Measurements from ENCODE around the gene MRPL40.

The MRPL40 gene

GRCh38 chr22:19466848-19467752 is 34.8 kb downstream of the MRPL40 start:
- Histone ChIP-seq H3K36me3 (ENCODE audit: control insufficient read depth, insufficient read depth, low read length) (no peaks in the 10 kb centered on the region), H3K4me2 (ENCODE audit: low read length) (no peak overlapping the region), H3K9ac (no peak overlapping the region), H3K79me2 (no peaks in the 10 kb centered on the region), H3K4me1 (no peaks in the 10 kb centered on the region), H3K27me3 (ENCODE audit: control insufficient read depth, insufficient read depth, low read length) (no peaks in the 10 kb centered on the region), H3K9me3 (ENCODE audit: control insufficient read depth, low read length) (no peaks in the 10 kb centered on the region), H3K4me3 (ENCODE audit: low read depth, low read length) (no peak overlapping the region), H3K27ac (no peak overlapping the region), H2AFZ (no peak overlapping the region)
- no peak for TF ChIP-seq CTCF (IDR thresholded peaks at IDR 0.05)

GRCh38 chr22:19467912-19468311 is 35.6 kb downstream of the MRPL40 start:
- no peak overlapping the region for H3K4me3 ChIP-seq (ENCODE audit: low read depth, low read length)
- no peaks in the 10 kb centered on the region for H3K36me3 ChIP-seq (ENCODE audit: control insufficient read depth, insufficient read depth, low read length)
- no peak overlapping the region for H3K27ac ChIP-seq
- H3K9me3 ChIP-seq (ENCODE audit: control insufficient read depth, low read length) = no peaks in the 10 kb centered on the region
- no peak for TF ChIP-seq CTCF (IDR thresholded peaks at IDR 0.05)
- H3K79me2 ChIP-seq = no peaks in the 10 kb centered on the region
- H3K27me3 ChIP-seq (ENCODE audit: control insufficient read depth, insufficient read depth, low read length) = no peaks in the 10 kb centered on the region
- no peak overlapping the region for H2AFZ ChIP-seq
- no peaks in the 10 kb centered on the region for H3K4me1 ChIP-seq
- H3K4me2 ChIP-seq (ENCODE audit: low read length) = no peak overlapping the region
- no peak overlapping the region for H3K9ac ChIP-seq

- no peak overlapping the region for H3K4me3 ChIP-seq (ENCODE audit: low read depth, low read length)
- H3K4me1 ChIP-seq = no peaks in the 10 kb centered on the region
- H3K4me2 ChIP-seq (ENCODE audit: low read length) = no peak overlapping the region
- H2AFZ ChIP-seq = no peak overlapping the region
- H3K36me3 ChIP-seq (ENCODE audit: control insufficient read depth, insufficient read depth, low read length) = no peaks in the 10 kb centered on the region
- no peak overlapping the region for H3K27ac ChIP-seq
- no peaks in the 10 kb centered on the region for H3K9me3 ChIP-seq (ENCODE audit: control insufficient read depth, low read length)
- no peak for TF ChIP-seq CTCF (IDR thresholded peaks at IDR 0.05)
- no peak overlapping the region for H3K9ac ChIP-seq
- no peaks in the 10 kb centered on the region for H3K27me3 ChIP-seq (ENCODE audit: control insufficient read depth, insufficient read depth, low read length)
- H3K79me2 ChIP-seq = peaks cover 4% of the 10 kb centered on the region
Observed at GRCh38 chr22:19469421-19469820, 37.1 kb downstream of the MRPL40 start.

- Histone ChIP-seq H3K9me3 (ENCODE audit: control insufficient read depth, low read length) (no peaks in the 10 kb centered on the region), H3K4me1 (no peaks in the 10 kb centered on the region), H3K36me3 (ENCODE audit: control insufficient read depth, insufficient read depth, low read length) (no peaks in the 10 kb centered on the region), H3K4me3 (ENCODE audit: low read depth, low read length) (no peak overlapping the region), H3K79me2 (peaks cover 4% of the 10 kb centered on the region), H3K27me3 (ENCODE audit: control insufficient read depth, insufficient read depth, low read length) (no peaks in the 10 kb centered on the region), H3K9ac (no peak overlapping the region), H2AFZ (no peak overlapping the region), H3K4me2 (ENCODE audit: low read length) (no peak overlapping the region), H3K27ac (no peak overlapping the region)
- TF ChIP-seq CTCF (IDR thresholded peaks at IDR 0.05) = no peak
Observed at GRCh38 chr22:19470010-19470409, 37.7 kb downstream of the MRPL40 start.

GRCh38 chr22:19471572-19471971 is 39.2 kb downstream of the MRPL40 start:
- no peaks in the 10 kb centered on the region for H3K9me3 ChIP-seq (ENCODE audit: control insufficient read depth, low read length)
- no peaks in the 10 kb centered on the region for H3K27me3 ChIP-seq (ENCODE audit: control insufficient read depth, insufficient read depth, low read length)
- H3K36me3 ChIP-seq (ENCODE audit: control insufficient read depth, insufficient read depth, low read length) = no peaks in the 10 kb centered on the region
- no peak overlapping the region for H3K4me2 ChIP-seq (ENCODE audit: low read length)
- H3K9ac ChIP-seq = no peak overlapping the region
- H3K4me3 ChIP-seq (ENCODE audit: low read depth, low read length) = no peak overlapping the region
- no peak for TF ChIP-seq CTCF (IDR thresholded peaks at IDR 0.05)
- H3K4me1 ChIP-seq = no peaks in the 10 kb centered on the region
- peaks cover 4% of the 10 kb centered on the region for H3K79me2 ChIP-seq
- H2AFZ ChIP-seq = no peak overlapping the region
- no peak overlapping the region for H3K27ac ChIP-seq

Data from parathyroid adenoma (tissue), 2 donors.